Myocyte (in vitro differentiated cells): ENCODE measurements around the gene GJB2. TPM values are rescaled to one million over a fixed set of nuclear protein-coding genes. Genes with fewer than 3 reads are reported as not detected.

Source experiments
- DNase-seq: peaks from one replicate; pipeline ENCODE4 v3.0.0-alpha.2; 2012; ENCODE audit warnings: low read depth
- total RNA-seq: library from RNA; depleted of rRNA; stranded (reverse); fragments of >200 nt; gene quantifications from 2 replicates; pipeline ENCODE4 v1.2.3, GENCODE V29; 2014

Gene GJB2
- total RNA-seq, 1 donor from 2014 or later = 0.40 TPM

DNA sequence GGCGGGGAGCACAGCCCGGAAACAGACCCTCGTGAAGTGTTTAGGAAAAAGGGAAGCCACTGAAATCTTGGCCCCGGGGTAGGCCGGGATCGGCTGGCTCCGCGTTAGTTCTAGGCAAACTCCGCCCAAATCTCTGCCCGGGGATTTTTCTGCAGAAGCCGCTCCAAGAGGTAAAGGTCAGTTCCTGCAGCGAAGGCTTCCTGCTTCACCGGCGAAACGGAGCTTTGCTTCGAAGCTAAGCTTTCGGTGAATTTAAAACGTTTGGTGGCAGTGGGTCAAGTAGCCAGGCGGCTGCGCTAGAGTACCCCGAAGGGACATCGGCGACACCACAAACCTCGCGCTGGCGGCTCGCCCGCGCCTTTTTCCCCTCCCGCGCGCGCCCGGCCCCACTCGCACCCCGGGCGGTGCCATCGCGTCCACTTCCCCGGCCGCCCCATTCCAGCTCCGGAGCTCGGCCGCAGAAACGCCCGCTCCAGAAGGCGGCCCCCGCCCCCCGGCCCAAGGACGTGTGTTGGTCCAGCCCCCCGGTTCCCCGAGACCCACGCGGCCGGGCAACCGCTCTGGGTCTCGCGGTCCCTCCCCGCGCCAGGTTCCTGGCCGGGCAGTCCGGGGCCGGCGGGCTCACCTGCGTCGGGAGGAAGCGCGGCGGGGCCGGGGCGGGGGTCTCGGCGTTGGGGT, 441 bp downstream of the GJB2 start:
- peak; percentile 15 for DNase-seq

DNA sequence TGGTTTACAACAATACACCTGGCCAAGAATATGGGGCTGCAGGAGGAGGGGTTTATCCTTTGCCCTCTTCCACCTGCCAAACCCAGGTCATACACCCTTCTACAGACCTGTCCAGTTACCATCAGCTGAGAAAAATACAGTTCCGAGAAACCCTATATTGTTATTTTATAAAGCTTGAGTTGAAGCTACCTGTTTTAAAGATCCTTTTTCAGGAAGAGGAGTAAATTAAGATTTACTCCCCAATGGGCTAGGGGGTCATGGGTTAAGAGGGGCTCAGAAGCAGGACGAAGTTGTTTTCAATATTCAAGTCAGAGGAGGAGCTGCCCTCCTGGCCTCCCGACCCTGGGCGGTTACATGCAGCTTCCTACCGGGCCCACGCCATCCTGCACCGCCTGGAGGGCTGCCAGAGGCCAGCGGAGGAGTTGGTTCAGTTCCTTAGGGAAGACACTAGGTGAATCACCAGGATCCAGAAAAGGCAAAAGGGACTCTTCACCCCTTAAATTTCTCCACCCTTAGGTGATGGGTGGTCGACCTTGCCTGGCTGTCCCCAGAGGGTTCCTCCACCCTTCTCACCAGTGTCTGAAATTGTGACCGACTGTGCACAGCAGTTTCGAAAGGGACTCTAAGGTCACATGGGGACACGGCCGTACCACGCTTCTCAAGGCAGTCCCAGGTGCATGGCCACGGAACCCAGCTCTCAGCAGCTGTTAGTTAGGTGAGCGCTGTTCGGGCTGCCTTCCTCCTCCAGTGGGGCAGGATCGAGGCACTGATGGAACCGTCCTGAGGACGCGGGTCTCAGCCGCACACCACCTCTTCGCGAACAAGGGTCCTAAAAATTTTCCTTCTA, 1.2 kb downstream of the GJB2 start:
- no peak for DNase-seq

DNA sequence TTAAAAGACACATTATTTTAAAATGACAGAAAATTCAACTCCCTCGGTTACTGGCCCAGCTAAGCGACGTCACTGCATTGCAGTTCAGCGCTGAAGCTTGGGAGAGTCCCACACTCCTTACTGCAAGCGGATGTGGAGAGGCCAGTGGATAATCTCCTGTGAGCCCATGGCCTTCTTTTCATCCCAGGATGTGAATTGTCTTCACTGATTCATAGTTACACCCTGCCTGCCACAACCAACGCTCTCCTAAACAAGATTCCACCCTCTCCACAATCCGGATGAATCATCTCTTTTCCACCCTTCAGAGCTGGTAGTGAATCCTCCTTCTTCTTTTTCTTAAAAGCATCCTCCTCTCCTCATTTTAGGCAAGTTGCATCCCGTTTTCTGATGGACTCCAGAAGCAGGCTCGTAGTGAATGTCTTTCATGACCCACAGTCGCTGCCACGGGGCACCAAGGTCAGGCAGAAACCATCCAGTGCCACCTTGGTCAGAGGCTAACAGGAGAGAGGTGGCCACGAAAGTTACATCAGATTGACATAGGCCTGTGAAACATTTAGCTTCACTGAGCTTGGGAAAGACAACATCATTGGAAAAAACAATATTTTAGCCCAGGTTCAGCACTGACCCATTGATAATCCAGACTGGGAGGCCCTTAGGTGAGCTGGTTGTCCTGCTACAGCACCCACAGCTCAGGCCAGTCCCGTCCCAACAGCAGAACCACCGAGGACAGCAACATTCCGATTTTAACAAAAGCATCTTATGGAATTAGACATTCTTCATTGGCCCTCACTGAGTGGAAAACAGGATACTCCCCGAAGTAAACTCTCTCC, 2.0 kb downstream of the GJB2 start:
- DNase-seq = peak; percentile 68

DNA sequence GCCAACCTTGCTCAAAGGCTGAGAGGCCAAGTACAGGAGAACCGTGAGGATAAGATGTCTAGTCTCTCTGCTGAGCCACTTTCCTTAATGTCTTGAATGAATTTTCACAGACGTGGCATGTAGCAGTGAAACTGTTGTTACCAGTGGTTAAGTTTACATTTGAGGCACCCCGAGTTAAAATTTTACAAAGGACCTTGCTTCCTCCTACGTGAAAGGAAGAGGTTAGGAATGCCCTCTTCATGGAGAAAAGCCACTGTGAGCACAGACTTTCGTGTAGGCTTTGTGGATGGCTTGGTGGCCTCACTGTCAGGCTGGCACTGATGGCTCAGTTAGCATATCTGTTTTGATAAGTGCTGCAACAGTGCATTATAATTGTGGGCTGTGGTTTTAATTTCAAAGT, 2.7 kb downstream of the GJB2 start:
- no peak for DNase-seq

DNA sequence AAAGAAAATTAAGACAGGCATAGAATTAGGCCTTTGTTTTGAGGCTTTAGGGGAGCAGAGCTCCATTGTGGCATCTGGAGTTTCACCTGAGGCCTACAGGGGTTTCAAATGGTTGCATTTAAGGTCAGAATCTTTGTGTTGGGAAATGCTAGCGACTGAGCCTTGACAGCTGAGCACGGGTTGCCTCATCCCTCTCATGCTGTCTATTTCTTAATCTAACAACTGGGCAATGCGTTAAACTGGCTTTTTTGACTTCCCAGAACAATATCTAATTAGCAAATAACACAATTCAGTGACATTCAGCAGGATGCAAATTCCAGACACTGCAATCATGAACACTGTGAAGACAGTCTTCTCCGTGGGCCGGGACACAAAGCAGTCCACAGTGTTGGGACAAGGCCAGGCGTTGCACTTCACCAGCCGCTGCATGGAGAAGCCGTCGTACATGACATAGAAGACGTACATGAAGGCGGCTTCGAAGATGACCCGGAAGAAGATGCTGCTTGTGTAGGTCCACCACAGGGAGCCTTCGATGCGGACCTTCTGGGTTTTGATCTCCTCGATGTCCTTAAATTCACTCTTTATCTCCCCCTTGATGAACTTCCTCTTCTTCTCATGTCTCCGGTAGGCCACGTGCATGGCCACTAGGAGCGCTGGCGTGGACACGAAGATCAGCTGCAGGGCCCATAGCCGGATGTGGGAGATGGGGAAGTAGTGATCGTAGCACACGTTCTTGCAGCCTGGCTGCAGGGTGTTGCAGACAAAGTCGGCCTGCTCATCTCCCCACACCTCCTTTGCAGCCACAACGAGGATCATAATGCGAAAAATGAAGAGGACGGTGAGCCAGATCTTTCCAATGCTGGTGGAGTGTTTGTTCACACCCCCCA, 3.8 kb downstream of the GJB2 start:
- DNase-seq = no peak

DNA sequence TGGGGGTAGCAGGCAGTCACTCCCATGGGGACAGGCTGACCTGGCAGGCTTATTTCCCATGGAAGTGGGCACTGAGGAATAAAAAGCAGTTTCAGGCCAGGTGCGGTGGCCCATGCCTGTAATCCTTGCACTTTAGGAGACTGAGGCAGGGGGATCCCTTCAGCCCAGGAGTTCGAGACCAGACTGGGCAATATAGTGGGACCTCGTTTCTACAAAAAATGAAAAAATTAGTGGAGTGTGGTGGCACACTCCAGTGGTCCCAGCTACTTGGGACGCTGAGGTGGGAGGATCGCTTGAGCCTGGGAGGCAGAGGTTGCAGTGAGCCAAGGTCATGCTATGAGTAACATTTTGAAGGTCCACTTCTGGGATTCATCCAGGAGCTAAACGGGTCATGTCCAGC, 6.0 kb downstream of the GJB2 start:
- DNase-seq = no peak

DNA sequence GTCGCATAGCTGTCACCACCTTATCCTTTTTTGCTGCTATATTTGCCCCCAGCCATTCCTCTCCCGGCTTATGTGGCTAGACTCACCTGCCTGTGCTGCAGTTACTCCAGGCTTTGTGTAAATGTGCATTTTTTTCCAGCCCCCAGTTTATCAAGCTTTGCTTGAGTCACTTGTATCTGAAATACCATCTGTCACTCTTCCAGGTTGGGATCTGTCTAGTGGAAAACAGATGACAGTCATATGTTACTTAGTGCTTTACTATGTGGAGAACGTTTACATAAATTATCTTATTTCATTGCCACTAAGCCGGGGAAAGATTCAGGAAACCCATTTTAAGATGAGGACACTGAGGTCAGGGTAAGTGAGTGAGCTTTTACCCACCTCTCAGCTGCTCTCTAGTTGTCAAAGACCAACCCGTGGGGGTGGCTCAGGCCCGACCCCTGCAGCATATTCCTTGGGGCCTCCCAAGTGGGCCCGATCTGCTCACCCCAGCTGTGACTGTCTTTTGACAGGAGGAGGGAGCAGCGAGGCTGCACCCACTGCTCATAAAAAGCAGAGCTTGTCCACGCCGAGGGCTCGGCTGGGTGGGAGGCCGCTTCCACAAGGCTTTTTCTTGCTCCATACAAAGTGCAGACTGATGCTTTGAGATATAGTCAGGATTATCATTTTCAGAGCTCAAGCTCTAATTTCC, 7.2 kb downstream of the GJB2 start:
- DNase-seq = no peak

DNA sequence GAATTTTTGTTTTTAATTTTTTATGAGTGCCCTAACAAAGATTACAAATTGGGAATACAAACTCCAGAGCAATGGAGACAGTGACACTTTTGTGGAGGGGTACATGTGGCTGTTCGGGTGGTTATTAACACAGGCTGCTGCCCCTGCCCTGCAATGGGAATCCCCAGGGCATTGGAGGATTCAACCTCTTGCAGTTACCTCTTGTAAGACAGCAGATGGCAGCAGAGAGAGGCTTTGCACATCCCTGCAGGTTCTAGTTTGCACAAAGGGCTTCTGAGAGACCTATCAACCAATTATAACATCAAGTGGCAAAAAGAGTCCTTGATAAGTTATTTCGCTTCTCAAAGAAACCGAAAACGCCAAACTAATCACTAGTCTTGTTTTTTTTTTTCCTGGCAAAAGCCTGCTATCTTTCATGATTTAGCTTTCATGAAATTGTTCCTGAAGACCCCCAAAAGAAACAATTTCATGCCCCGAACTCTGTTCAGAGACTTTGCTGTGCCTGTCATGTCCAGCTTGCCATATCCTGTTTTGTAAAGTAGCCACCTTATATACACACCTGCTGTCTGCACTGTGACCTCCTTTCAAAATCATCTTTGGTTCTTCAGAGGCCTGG, 10.4 kb downstream of the GJB2 start:
- DNase-seq = peak; percentile 80

DNA sequence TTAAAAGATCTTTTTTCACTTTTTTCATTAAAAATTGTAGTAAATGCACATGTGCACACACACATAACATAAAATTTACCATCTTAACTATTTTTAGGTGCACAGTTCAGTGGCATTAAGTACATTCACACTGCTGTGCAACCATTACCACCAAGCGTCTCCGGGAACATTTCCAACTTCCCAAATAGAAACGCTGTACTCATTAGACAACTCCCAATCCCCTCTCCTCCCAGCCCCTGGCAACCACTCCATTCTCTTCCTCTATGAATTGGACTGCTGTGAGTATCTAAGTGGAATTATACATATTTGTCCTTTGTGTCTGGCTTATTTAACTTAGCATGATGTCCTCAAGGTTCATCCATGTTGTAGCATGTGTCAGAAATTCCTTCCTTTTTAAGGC, 11.6 kb downstream of the GJB2 start:
- DNase-seq = no peak

DNA sequence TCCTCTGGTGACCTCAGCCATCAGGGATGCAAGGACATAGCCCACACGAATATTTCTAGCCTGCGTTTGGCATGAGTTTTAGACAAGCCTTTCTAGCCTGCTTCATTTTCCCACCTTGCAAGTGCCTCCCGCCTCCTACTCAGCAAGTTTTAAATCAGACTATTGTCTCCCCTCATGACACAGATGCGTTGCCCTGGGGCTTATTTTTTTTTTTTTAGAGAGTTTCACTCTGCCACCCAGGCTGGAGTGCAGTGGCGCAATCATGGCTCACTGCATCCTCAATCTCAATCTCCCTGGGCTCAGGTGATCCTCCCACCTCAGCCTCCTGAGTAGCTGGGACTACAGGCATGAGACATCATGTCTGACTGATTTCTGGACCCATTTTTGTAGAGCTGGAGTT, 14.6 kb downstream of the GJB2 start:
- no peak for DNase-seq

DNA sequence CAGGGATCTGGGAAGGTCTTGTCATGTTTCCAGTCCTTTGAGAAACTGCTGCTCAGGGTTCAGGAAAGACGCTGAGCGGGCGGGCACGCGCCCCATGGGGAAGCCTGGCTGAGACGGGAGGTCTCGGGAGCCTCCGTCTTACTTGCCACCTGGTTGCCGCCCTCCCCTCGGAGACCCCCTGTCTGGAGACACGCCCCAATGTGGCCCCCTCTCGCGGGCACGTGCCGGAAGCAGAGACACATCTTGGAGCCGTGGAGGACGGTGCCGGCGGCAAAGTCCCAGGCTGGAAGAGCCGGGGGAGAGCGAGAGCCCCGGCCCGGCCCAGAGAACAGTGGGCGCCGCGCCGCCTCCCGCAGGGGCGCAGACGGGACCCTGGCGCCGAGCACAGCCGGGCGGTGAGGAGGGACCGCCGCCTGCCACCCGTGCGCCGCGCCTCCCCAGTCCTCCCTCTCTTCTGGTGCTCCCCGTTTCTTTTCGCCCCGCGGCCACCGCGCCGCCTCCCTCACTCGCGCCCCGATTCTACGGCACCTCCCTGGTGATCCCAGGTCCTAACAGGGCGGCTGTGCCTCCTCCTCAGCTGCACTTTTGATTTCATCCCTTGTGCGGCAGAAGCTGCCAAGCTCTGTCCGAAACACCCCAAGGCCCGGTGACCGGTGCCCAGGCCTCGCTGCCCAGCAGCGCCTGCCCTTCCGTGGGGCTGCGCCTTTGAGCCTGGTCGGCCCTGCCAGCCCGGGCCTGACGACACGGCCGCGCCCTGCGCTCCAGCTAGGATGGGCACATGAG, 15.5 kb downstream of the GJB2 start:
- no peak for DNase-seq

DNA sequence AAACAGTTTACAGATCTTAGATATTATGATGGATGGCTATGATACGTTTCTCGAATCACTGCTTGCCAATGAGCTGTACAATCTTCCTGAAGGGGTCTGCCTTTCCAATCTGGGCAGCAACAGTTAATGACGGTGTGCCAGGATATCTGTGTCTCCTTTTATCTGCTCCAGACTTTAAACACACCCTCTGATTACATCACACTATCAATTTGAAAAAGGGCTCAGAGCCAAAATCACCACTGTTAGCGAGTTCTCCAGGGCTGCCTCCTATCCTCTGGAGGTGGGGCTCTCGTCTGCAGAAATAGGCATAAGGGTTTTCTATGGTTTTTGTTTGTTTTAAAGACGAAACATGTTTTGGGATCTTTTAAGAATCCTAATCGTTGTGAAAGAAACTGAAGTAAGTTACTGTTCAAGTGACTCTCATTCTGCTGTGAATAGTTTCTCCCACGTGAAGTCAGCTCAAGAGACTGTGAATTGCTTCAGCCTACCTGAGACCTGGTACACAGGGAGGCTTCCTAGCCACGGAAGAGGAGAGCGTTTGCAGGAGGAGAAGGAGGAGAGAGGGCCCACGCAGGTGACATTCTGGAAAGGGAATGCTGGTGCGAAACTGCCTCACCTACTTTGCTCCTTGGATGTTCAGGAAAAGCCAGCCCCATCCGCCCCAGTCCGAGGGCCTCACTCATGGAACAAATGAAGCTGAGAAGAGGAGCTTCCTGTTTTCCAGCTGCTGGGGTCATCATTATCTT, 16.7 kb downstream of the GJB2 start:
- DNase-seq = no peak

DNA sequence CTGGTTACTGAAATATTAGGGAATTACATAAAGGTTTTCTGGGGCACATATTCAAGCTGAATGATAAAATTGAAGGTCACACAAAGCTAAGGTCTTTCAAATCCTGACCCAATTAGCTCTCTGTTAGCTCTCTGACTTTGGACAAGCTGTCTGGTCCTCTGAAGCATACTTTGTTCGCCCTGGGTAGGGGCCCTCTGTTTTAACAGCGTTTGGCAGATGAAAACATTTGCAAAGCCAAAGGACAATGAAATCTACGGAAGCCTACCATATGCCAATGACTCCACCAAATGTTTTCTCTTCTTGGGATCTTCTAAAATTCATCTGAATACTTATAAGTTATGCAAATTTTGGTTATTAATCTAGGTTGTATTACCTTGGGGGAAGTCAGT, 17.3 kb downstream of the GJB2 start:
- DNase-seq = no peak

DNA sequence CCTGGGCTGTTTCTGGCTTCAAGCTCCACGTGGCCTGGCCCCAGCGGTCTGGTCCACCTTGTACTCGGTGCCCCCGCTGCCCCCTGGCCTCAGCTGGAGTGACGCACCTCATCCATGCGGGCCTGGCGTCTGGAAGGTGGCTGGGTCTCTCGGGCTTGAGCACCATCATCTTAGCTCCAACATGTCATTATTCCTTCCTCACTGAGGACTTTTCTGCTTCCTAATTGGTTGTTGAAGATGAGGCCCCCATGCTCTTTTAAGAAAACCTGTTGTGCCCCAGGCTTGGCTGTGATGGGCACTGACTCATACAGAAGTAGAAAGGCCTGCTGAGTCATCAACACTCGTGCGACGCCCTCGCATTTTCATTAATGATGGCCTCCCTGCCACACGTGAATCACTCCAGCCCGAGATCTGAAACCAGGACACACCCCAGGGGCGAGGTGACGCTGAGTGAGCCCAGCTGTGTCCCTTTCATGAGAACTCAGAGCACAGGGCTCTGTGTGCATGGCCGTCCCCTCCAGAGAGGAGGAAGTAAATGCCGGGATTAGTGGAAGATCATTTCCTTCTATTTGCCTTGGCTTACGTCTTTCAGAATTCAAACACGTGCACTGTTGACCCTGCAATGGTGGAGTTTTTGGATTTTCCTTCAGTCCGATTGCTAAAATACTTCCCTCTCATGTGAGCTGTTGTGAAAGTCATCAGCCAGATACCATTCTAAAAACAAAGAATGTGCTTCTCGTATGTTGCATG, 17.9 kb downstream of the GJB2 start:
- peak; percentile 94 for DNase-seq

DNA sequence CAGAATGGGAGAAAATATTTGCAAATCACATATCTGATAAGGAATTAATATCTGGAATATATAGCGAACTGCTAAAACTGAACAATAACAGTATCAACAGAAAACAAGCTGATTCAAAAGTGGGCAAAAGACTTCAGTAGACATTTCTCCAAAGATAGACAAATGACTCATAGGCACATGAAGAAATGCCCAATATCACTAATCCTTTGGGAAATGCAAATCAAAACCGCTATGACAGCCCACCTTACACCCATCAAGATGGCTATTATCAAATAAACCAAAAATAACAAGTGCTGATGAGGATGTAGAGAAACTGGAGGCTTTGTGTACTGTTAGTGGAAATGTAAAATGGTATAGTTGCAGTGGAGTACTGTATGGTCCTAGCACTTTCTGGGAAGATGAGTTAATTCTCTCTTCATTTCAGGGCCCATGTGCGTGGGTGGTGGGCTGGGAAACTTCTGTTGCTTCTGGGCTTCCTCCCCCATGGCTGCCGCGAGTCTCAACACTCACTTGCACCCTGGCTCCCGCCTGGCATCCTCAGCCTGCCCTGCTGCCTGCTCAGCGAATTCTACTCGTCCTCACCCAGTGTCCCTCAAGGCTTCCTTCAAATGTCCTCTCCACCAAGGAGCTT, 19.5 kb downstream of the GJB2 start:
- DNase-seq = no peak

DNA sequence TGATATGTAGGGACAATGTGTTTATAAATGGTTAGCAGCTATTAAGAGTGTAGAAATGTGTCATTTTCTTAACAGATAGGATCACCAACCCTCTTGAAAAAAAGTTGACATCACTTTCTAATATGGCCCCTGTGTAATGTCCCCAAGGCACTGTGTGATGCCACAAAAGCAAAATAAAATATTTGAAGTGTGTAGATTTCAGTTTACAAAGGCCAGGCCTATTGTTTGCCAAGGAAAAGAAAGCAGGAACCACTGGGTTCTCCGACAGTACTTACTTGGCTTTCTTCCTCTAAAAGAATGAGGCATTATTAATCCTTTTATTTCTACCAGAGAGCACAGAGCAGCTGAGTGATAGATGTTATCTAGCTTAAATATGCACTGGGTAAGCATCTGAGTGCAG, 21.4 kb downstream of the GJB2 start:
- no peak for DNase-seq

DNA sequence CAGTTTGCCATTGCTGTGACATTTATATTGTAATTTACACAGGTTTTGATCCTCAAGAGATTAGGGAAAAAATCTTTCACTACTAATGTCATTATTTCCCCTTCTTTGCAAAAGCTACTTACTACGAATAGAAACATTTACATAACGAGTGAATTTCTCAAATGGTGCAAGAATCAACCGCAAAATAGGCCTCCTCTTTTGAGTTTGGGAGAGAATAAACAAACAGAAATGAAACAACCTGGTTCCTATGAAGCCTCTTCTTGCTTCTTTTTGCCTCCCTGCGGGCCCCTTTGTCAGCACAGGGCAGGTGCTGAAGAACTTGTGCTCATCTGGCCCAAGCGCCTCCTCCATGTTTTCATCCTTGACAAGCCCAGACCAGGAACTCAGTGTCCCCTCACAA, 21.8 kb downstream of the GJB2 start:
- DNase-seq = no peak
